Stomach (tissue), 9 donors: ENCODE results near the gene SELENOF. TPM values are rescaled to one million over a fixed set of nuclear protein-coding genes. Genes with fewer than 3 reads are reported as not detected.

Source experiments
- DNase-seq, 2 donors: peaks; one replicate each; pipeline versions ENCODE4 v3.0.0 to v3.0.0-alpha.2; 2013 to 2019
- H3K27ac ChIP-seq, 5 donors: fragments of 200-600 bp in 4 of 5; sonication (generic) in 4 of 5; one replicate each; pipeline ENCODE4 v1.5.1; 2013 to 2019; ENCODE audit warnings: mild to moderate bottlenecking in 1 of 5, moderate library complexity in 1 of 5
- H3K27me3 ChIP-seq, 3 donors: fragments of 200-600 bp; sonication (generic); one replicate each; pipeline ENCODE4 v1.5.1; 2017 to 2019; ENCODE audit warnings: mixed run types in 1 of 3
- H3K36me3 ChIP-seq, 4 donors: fragments of 200-600 bp; sonication (generic); 1 replicate in 3 of 4; 2 replicates in 1 of 4; pipeline ENCODE4 v1.5.1; 2016 to 2019
- H3K4me1 ChIP-seq, 4 donors: fragments of 200-600 bp; sonication (generic); one replicate each; pipeline ENCODE4 v1.5.1; 2016 to 2019
- H3K4me3 ChIP-seq, 4 donors: fragments of 200-600 bp; sonication (generic) in 3 of 4; one replicate each; pipeline ENCODE4 v1.5.1; 2016 to 2019; ENCODE audit warnings: mild to moderate bottlenecking in 1 of 4
- H3K9me3 ChIP-seq, 4 donors: fragments of 200-600 bp; sonication (generic); one replicate each; pipeline ENCODE4 v1.5.1; 2016 to 2019
- EP300 ChIP-seq: sonication (generic); formaldehyde crosslinking; IDR thresholded peaks from one replicate; pipeline ENCODE4 v1.6.1; 2017; ENCODE audit warnings: antibody characterized with exemption
- POLR2A ChIP-seq, 4 donors: fragments of 450-650 bp; IDR thresholded peaks; one replicate each; pipeline ENCODE4 v1.6.1; 2016; ENCODE audit warnings: antibody characterized with exemption in 4 of 4, control low read depth in 2 of 4, mild to moderate bottlenecking in 1 of 4, moderate library complexity in 1 of 4
- POLR2AphosphoS5 ChIP-seq, 3 donors: sonication (generic); formaldehyde crosslinking; IDR thresholded peaks; one replicate each; pipeline ENCODE4 v1.6.1; 2016; ENCODE audit warnings: antibody characterized with exemption in 3 of 3
- WGBS, 5 donors: extraction: QIAGEN DNeasy Blood & Tissue Kit in 3 of 5; methylation state at CpG; one replicate each; pipeline versions ENCODE4 v1.1.5 to v1.1.7; 2013 to 2018; 5-methylcytosine and 5-hydroxymethylcytosine counted together
- intact Hi-C: fragments of 100-400 bp; cut with DNase I; formaldehyde crosslinking; loops from one replicate; pipeline ENCODE4 v1.15.1; 2023; ENCODE audit warnings: low total_unique reads
- polyA plus RNA-seq, 3 donors: library from polyadenylated mRNA; stranded (reverse); fragments of 200-250 nt; gene quantifications; one replicate each; pipeline ENCODE4 v1.2.3, GENCODE V29; 2013
- total RNA-seq, 5 donors: library from RNA; depleted of rRNA; stranded (reverse); fragments of >200 nt; gene quantifications; one replicate each; pipeline versions ENCODE4 v1.1.0 to v1.2.3, GENCODE V29; 2014 to 2016
- TF ChIP-seq, protein P1 (sequence below), 7 experiments: fragments of 450-650 bp in 4 of 7; fragments of 200-600 bp in 3 of 7; sonication (generic) in 3 of 7; IDR thresholded peaks; one replicate each; pipeline ENCODE4 v1.5.1; 2016 to 2019; ENCODE audit warnings: antibody characterized with exemption in 7 of 7, control low read depth in 2 of 7, mild to moderate bottlenecking in 1 of 7
- donor health status: healthy with polysubstance abuse.
- donor health status: Bipolar disorder and iron deficiency.
- donor health status: healthy.

The SELENOF gene
- total and polyA plus RNA-seq, 8 donors: 24.9 to 247 (median 82.9) TPM

DNA sequence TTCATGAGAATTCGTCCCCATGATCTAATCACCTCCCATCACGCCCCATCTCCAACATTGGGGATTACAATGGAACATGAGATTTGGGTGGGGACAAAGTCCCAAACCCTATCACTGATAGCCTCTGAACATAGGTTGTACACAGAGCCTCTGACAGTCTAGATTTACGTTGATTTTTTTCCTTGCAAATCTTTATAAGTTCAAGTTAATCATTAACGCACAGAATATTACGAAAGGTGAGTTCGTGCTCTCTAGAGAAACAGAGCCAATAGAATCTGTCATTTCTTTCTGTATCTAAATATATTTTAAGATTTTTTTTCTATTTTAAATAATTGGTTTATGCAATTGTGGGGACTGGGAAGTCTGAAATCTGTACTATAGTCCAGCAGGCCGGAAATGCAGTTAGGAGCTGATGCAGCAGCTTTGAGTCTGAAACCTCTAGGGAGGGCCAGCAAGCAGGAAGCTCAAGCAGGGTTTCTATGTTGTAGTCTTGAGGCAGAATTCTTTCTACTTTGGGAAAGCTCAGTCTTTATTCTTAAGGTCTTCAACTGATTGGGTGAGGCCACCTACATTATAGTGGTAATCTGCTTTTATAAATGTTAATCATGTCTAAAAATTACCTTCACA is 61.0 kb downstream of the SELENOF start:
- TF ChIP-seq, protein P1, sequence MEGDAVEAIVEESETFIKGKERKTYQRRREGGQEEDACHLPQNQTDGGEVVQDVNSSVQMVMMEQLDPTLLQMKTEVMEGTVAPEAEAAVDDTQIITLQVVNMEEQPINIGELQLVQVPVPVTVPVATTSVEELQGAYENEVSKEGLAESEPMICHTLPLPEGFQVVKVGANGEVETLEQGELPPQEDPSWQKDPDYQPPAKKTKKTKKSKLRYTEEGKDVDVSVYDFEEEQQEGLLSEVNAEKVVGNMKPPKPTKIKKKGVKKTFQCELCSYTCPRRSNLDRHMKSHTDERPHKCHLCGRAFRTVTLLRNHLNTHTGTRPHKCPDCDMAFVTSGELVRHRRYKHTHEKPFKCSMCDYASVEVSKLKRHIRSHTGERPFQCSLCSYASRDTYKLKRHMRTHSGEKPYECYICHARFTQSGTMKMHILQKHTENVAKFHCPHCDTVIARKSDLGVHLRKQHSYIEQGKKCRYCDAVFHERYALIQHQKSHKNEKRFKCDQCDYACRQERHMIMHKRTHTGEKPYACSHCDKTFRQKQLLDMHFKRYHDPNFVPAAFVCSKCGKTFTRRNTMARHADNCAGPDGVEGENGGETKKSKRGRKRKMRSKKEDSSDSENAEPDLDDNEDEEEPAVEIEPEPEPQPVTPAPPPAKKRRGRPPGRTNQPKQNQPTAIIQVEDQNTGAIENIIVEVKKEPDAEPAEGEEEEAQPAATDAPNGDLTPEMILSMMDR (IDR thresholded peaks at IDR 0.05): no peak
- TF ChIP-seq POLR2A (IDR thresholded peaks at IDR 0.05): no peak
- no peak for TF ChIP-seq POLR2AphosphoS5 (IDR thresholded peaks at IDR 0.05)
- no peak for TF ChIP-seq EP300
- H3K27ac ChIP-seq: no peak overlapping the region
- 31 to 61% (median 56%) methylated on average over 7 of the region's 7 CpGs for WGBS, 5 donors

DNA sequence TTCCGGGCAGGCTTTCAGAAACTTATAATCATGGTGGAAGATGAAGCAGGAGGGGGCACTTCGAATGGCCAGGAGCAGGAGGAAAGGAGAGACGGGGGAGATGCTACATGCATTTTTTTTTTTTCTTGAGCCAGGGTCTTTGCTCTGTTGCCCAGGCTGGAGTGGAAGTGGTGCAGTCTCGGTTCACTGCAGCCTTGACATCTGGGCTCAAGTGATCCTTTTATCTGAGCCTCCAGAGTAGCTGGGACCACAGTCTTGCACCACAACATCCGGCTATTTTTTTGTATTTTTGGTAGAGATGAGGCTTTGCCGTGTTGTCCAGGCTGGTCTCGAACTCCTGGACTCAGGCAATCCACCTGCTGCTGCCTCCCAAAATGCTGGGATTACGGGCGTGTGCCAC is 61.6 kb downstream of the SELENOF start:
- 77 to 88% (median 83%) methylated on average over 9 of the region's 9 CpGs for WGBS, 5 donors
- Histone ChIP-seq H3K4me1 (peaks cover 0 to 5% (median 0%) of the 10 kb centered on the region in 4 donors), H3K36me3 (no peaks in the 10 kb centered on the region), H3K9me3 (no peaks in the 10 kb centered on the region), H3K4me3 (no peak overlapping the region), H3K27me3 (no peaks in the 10 kb centered on the region), H3K27ac (no peak overlapping the region)
- intact Hi-C loops: no loop called here
- no peak for DNase-seq
- TF ChIP-seq POLR2AphosphoS5 (IDR thresholded peaks at IDR 0.05) (no peak), POLR2A (IDR thresholded peaks at IDR 0.05) (no peak), EP300 (no peak)
- TF ChIP-seq, protein P1 (IDR thresholded peaks at IDR 0.05): no peak

More for the DNA sequence above, 61.0 kb downstream of the SELENOF start:
- DNase-seq: peak in 1 of 2 donors; percentile 39
- peaks cover 0 to 5% (median 0%) of the 10 kb centered on the region in 4 donors for H3K4me1 ChIP-seq
- H3K36me3 ChIP-seq: no peaks in the 10 kb centered on the region
- intact Hi-C loops: no loop called here
- no peaks in the 10 kb centered on the region for H3K9me3 ChIP-seq
- H3K4me3 ChIP-seq: no peak overlapping the region
- H3K27me3 ChIP-seq: no peaks in the 10 kb centered on the region

DNA sequence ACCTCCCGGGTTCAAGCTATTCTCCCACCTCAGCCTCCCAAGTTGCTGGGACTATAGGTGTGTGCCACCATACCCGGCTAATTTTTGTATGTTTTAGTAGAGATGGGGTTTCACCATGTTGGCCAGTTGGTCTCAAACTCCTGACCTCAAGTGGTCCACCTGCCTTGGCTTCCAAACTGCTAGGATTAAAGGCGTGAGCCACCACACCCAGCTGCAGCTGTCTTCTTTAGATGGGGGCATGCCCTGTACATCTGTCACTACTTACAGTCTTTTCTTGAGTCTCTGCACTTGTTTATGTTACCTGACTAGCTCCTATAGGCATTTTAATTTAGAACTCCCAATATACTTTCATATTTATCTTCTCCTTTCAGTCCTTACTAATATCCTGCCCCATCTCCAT is 64.2 kb downstream of the SELENOF start:
- Histone ChIP-seq H3K4me1 (peaks cover 0 to 5% (median 0%) of the 10 kb centered on the region in 4 donors), H3K36me3 (no peaks in the 10 kb centered on the region), H3K4me3 (no peak overlapping the region), H3K9me3 (no peaks in the 10 kb centered on the region), H3K27ac (no peak overlapping the region), H3K27me3 (no peaks in the 10 kb centered on the region)
- TF ChIP-seq, protein P1 (IDR thresholded peaks at IDR 0.05): no peak
- TF ChIP-seq POLR2AphosphoS5 (IDR thresholded peaks at IDR 0.05) (no peak), EP300 (no peak)
- 90 to 97% (median 95%) methylated on average over 3 of the region's 3 CpGs for WGBS, 5 donors
- no peak for DNase-seq
- intact Hi-C loops: no loop called here

DNA sequence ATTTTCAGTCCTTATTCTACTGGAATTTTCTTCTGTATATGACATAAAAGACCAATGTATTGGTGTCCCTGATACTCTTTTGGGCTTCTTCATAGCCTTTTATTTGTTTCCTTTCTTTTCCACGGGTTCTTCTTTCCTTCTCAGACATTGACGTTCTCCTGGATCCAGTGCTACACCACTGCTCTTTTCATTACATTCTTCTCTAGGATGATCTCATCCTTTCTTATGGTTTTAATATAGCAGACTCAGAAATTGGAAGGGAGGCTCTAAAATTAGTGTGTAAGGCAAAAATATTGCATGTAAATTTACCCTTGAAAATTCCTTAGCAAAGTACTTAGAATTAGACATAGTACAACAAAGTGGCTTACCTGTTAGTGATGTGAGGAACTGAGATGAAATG is 65.3 kb downstream of the SELENOF start:
- peaks cover 0 to 5% (median 0%) of the 10 kb centered on the region in 4 donors for H3K4me1 ChIP-seq
- no peaks in the 10 kb centered on the region for H3K9me3 ChIP-seq
- no peaks in the 10 kb centered on the region for H3K27me3 ChIP-seq
- no peak for DNase-seq
- TF ChIP-seq, protein P1 (IDR thresholded peaks at IDR 0.05): no peak
- WGBS, 5 donors: 83 to 96% (median 89%) methylated on average over 2 of the region's 2 CpGs
- no peak overlapping the region for H3K4me3 ChIP-seq
- no peak overlapping the region for H3K27ac ChIP-seq
- intact Hi-C loops: no loop called here
- H3K36me3 ChIP-seq: no peaks in the 10 kb centered on the region
